Mesenchymal stem cell (in vitro differentiated cells and primary cell): ENCODE results near the gene MAP7D2.
A peak's percentile ranks its signal among the peaks of the same experiment; 100 is the strongest.

Experiments
- DNase-seq: peaks from one replicate; pipeline ENCODE4 v3.0.0-alpha.2; 2013
- H2AFZ ChIP-seq: one replicate; pipeline ENCODE4 v1.6.1; 2013; ENCODE audit warnings: low read depth, mild to moderate bottlenecking, control low read depth, inconsistent platforms, low read length, moderate library complexity
- H2AK5ac ChIP-seq: 2 replicates; pipeline ENCODE4 v1.6.1; 2013; ENCODE audit warnings: low read length, moderate library complexity, mild to moderate bottlenecking, inconsistent platforms; ENCODE audit not compliant: severe bottlenecking
- H2BK120ac ChIP-seq: one replicate; pipeline ENCODE4 v1.6.1; 2013; ENCODE audit warnings: low read depth, mild to moderate bottlenecking, inconsistent platforms, low read length, moderate library complexity
- H2BK12ac ChIP-seq, 2 experiments: one replicate each; pipeline ENCODE4 v1.6.1; 2013; ENCODE audit warnings: inconsistent platforms in 2 of 2, low read length in 2 of 2, mild to moderate bottlenecking in 2 of 2, moderate library complexity in 2 of 2, control low read depth in 1 of 2
- H2BK15ac ChIP-seq: one replicate; pipeline ENCODE4 v1.6.1; 2013; ENCODE audit warnings: mild to moderate bottlenecking, low read depth, inconsistent platforms; ENCODE audit not compliant: poor library complexity, severe bottlenecking
- H2BK5ac ChIP-seq: 2 replicates; pipeline ENCODE4 v1.6.1; 2013; ENCODE audit warnings: low read depth, mild to moderate bottlenecking, low read length, control low read depth, inconsistent platforms; ENCODE audit not compliant: poor library complexity, severe bottlenecking
- H3K14ac ChIP-seq, 2 experiments: one replicate each; pipeline ENCODE4 v1.6.1; 2013; ENCODE audit warnings: inconsistent platforms in 2 of 2, low read length in 2 of 2, control low read depth in 1 of 2, mild to moderate bottlenecking in 1 of 2, moderate library complexity in 1 of 2
- H3K18ac ChIP-seq, 2 experiments: one replicate each; pipeline ENCODE4 v1.6.1; 2013; ENCODE audit warnings: inconsistent platforms in 2 of 2, low read length in 2 of 2, control low read depth in 1 of 2, low read depth in 1 of 2, mild to moderate bottlenecking in 1 of 2
- H3K23ac ChIP-seq, 2 experiments: one replicate each; pipeline ENCODE4 v1.6.1; 2013; ENCODE audit warnings: inconsistent platforms in 2 of 2, low read length in 2 of 2, mild to moderate bottlenecking in 2 of 2, moderate library complexity in 2 of 2, control low read depth in 1 of 2
- H3K27ac ChIP-seq: 2 replicates; pipeline ENCODE4 v1.5.1; 2013; ENCODE audit warnings: mild to moderate bottlenecking, moderate library complexity, low read length, control low read depth, inconsistent platforms; ENCODE audit not compliant: poor library complexity, severe bottlenecking
- H3K27me3 ChIP-seq, 2 experiments: 2 replicates each; pipeline versions ENCODE4 v1.6.1 to v1.7.0; 2013; ENCODE audit warnings: low read length in 2 of 2, mild to moderate bottlenecking in 2 of 2, moderate library complexity in 2 of 2, control low read depth in 1 of 2, inconsistent platforms in 1 of 2; ENCODE audit not compliant: control insufficient read depth in 1 of 2, insufficient read depth in 1 of 2
- H3K36me3 ChIP-seq, 2 experiments: 2 replicates each; pipeline versions ENCODE4 v1.6.1 to v1.7.0; 2013; ENCODE audit warnings: low read length in 2 of 2, control low read depth in 1 of 2, inconsistent platforms in 1 of 2, low read depth in 1 of 2, mild to moderate bottlenecking in 1 of 2; ENCODE audit not compliant: insufficient read depth in 2 of 2, control insufficient read depth in 1 of 2
- H3K4ac ChIP-seq, 2 experiments: one replicate each; pipeline ENCODE4 v1.6.1; 2013; ENCODE audit warnings: inconsistent platforms in 2 of 2, low read length in 2 of 2, mild to moderate bottlenecking in 2 of 2, moderate library complexity in 2 of 2, control low read depth in 1 of 2, low read depth in 1 of 2
- H3K4me1 ChIP-seq: 2 replicates; pipeline ENCODE4 v1.6.1; 2013; ENCODE audit warnings: low read depth, low read length, control low read depth; ENCODE audit not compliant: control insufficient read depth, insufficient read depth
- H3K4me2 ChIP-seq: 2 replicates; pipeline ENCODE4 v1.6.1; 2013; ENCODE audit warnings: low read length, mild to moderate bottlenecking, inconsistent platforms; ENCODE audit not compliant: poor library complexity, severe bottlenecking
- H3K4me3 ChIP-seq, 2 experiments: 2 replicates each; pipeline versions ENCODE4 v1.5.1 to v1.7.0; 2013; ENCODE audit warnings: low read length in 2 of 2, mild to moderate bottlenecking in 2 of 2, control low read depth in 1 of 2, low read depth in 1 of 2; ENCODE audit not compliant: insufficient read depth in 1 of 2
- H3K79me1 ChIP-seq: replicated peaks from 2 replicates; pipeline ENCODE4 v1.6.1; 2013; ENCODE audit warnings: mild to moderate bottlenecking, control low read depth, low read length, inconsistent platforms; ENCODE audit not compliant: poor library complexity, severe bottlenecking
- H3K9ac ChIP-seq: 2 replicates; pipeline ENCODE4 v1.7.0; 2013; ENCODE audit warnings: mild to moderate bottlenecking, low read length, moderate library complexity
- H3K9me3 ChIP-seq: 2 replicates; pipeline ENCODE4 v1.7.0; 2013; ENCODE audit warnings: mild to moderate bottlenecking, low read length; ENCODE audit not compliant: control insufficient read depth
- H4K8ac ChIP-seq: one replicate; pipeline ENCODE4 v1.6.1; 2013; ENCODE audit warnings: inconsistent platforms, mild to moderate bottlenecking, low read length, moderate library complexity
- H4K91ac ChIP-seq: one replicate; pipeline ENCODE4 v1.6.1; 2013; ENCODE audit warnings: mild to moderate bottlenecking, low read length, inconsistent platforms
- WGBS: methylation state at CpG from one replicate; pipeline ENCODE4 v1.1.7; 2013; ENCODE audit warnings: mixed read lengths; 5-methylcytosine and 5-hydroxymethylcytosine counted together

Gene MAP7D2

DNA sequence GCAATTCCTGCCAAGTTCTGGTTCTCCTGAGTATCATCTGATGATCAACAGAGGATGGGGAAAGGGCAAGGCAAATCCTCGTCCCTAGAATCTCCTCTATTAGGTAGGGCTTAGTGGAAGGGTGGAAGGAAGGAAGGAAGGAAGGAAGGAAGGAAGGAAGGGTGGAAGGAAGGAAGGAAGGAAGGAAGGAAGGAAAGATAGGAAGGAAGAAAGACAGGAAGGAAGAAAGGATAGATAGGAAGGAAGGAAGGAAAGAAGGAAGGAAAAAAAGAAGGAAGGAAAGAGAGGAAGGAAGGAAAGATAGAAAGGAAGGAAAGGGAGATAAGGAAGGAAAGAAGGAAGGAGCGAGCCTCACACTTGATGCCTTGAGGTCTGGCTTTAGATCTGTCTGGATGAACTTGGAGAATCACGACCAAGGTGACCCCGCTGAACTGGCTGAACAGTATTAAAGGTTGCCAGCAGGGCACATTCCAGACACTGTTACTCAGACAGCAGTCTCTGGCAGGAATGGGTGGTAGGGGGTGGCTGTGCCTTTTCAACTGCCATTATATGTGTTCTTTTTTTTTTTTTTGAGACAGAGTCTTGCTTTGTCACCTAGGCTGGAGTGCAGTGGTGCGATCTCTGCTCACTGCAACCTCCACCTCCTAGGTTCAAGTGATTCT is 57.1 kb downstream of the MAP7D2 start:
- no peak overlapping the region for H3K27ac ChIP-seq
- H2AK5ac ChIP-seq, result no peak overlapping the region
- H2BK15ac ChIP-seq, result no peak overlapping the region
- no peaks in the 10 kb centered on the region for H3K9me3 ChIP-seq
- H3K4me2 ChIP-seq, result no peak overlapping the region
- H3K23ac ChIP-seq, result no peak overlapping the region
- no peak overlapping the region for H3K4me3 ChIP-seq
- no peaks in the 10 kb centered on the region for H3K79me1 ChIP-seq
- H2BK5ac ChIP-seq, result no peak overlapping the region
- peaks cover 0 to 53% of the 10 kb centered on the region in 2 experiments for H3K27me3 ChIP-seq
- H4K91ac ChIP-seq, result no peak overlapping the region
- no peak overlapping the region for H3K9ac ChIP-seq
- H4K8ac ChIP-seq, result no peak overlapping the region
- no peak overlapping the region for H3K4ac ChIP-seq
- peaks cover 19% of the 10 kb centered on the region for H3K4me1 ChIP-seq
- H2BK12ac ChIP-seq, result no peak overlapping the region
- DNase-seq, result no peak
- H3K18ac ChIP-seq, result no peak overlapping the region
- WGBS, result 87% methylated on average over 3 of the region's 5 CpGs
- H2AFZ ChIP-seq, result no peak overlapping the region
- no peaks in the 10 kb centered on the region for H3K36me3 ChIP-seq
- H3K14ac ChIP-seq, result no peak overlapping the region
- no peak overlapping the region for H2BK120ac ChIP-seq

DNA sequence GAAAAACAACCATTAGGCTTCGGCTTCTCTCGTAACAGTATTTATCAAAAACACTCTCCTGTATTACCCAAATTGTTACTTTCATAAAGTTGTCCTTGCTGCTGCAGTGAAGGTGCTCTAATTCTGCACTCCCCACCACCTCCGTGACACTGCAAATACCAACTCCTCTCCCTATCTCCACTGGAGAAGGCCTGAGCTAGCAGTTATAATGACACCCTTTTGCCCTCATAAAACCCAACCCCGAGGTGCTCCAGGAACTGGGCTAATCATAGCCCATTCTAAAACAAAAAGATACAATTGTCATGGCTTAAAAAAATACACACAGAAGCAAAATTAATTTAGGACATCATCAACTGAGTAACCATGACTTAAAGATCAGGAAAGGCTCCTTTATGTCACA is 59.2 kb downstream of the MAP7D2 start:
- Histone ChIP-seq H3K27ac (no peak overlapping the region), H2BK5ac (no peak overlapping the region), H3K36me3 (no peaks in the 10 kb centered on the region), H3K27me3 (peaks cover 0 to 44% of the 10 kb centered on the region in 2 experiments), H2AFZ (no peak overlapping the region), H3K14ac (no peak overlapping the region), H2BK120ac (no peak overlapping the region), H2BK15ac (no peak overlapping the region), H3K4me2 (no peak overlapping the region), H3K9me3 (no peaks in the 10 kb centered on the region), H3K4me1 (peaks cover 19% of the 10 kb centered on the region), H4K8ac (no peak overlapping the region), H3K4me3 (no peak overlapping the region), H2BK12ac (no peak overlapping the region), H4K91ac (no peak overlapping the region), H3K9ac (no peak overlapping the region), H3K23ac (no peak overlapping the region), H3K79me1 (no peaks in the 10 kb centered on the region), H3K18ac (no peak overlapping the region), H2AK5ac (no peak overlapping the region), H3K4ac (no peak overlapping the region)
- no peak for DNase-seq
- 98% methylated on average over 4 of the region's 4 CpGs for WGBS

DNA sequence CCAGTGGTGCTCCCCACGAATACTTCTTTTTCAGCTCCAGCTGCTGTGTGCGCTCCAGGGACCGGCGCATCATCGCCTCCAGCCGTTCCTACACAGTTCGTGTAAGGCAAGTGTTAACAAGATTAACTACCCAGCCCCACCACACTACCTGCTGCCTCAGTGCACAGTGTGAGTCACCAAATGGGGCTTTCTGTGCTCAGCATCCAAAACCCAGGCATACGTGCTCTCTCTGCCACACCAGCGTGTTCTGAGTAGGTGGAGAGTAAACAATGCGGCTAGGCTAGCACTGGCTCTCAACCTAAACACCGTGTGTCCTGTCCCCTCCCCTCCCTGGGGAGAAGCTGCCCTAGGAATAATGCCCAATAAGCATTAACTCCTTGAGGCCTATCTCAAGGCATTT is 60.0 kb downstream of the MAP7D2 start:
- Histone ChIP-seq H2AFZ (no peak overlapping the region), H3K9me3 (no peaks in the 10 kb centered on the region), H3K18ac (no peak overlapping the region), H3K27me3 (peaks cover 0 to 52% of the 10 kb centered on the region in 2 experiments), H3K23ac (no peak overlapping the region), H2BK12ac (no peak overlapping the region), H4K8ac (no peak overlapping the region), H3K27ac (no peak overlapping the region), H3K4ac (no peak overlapping the region), H3K36me3 (no peaks in the 10 kb centered on the region), H2BK15ac (no peak overlapping the region), H3K4me1 (peaks cover 17% of the 10 kb centered on the region), H3K4me3 (no peak overlapping the region), H3K4me2 (no peak overlapping the region), H3K79me1 (no peaks in the 10 kb centered on the region), H3K9ac (no peak overlapping the region), H4K91ac (no peak overlapping the region), H2BK120ac (no peak overlapping the region), H3K14ac (peak overlapping the region in 1 of 2 experiments; percentile 41), H2BK5ac (no peak overlapping the region), H2AK5ac (no peak overlapping the region)
- WGBS, result 45% methylated on average over 11 of the region's 11 CpGs
- DNase-seq, result peak; percentile 8

DNA sequence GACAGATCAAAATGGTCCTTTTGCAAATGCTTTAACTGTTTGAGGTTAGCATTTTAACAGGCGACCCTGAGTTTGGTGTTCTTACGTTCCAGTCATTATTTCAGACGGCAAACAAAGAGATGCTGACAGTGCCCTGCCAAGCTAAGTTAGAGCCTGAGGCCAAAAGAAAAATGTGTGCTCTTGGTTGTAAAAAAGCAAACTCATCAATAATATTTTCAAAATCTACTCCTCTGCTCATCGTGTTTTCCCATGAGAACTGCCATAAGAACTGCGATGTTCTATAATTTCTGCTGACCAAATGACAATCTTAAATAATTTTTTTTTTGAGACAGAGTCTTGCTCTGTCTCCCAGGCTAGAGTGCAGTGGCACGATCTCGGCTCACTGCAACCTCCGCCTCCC is 63.2 kb downstream of the MAP7D2 start:
- H2BK15ac ChIP-seq, result no peak overlapping the region
- H2AFZ ChIP-seq, result no peak overlapping the region
- no peak overlapping the region for H3K4ac ChIP-seq
- H4K91ac ChIP-seq, result no peak overlapping the region
- no peak overlapping the region for H2BK120ac ChIP-seq
- no peak overlapping the region for H3K4me3 ChIP-seq
- no peak overlapping the region for H2AK5ac ChIP-seq
- no peak overlapping the region for H2BK5ac ChIP-seq
- DNase-seq, result no peak
- H3K9ac ChIP-seq, result no peak overlapping the region
- H3K4me1 ChIP-seq, result peaks cover 6% of the 10 kb centered on the region
- H3K4me2 ChIP-seq, result no peak overlapping the region
- no peaks in the 10 kb centered on the region for H3K79me1 ChIP-seq
- H3K27ac ChIP-seq, result no peak overlapping the region
- no peak overlapping the region for H3K14ac ChIP-seq
- H4K8ac ChIP-seq, result no peak overlapping the region
- H3K36me3 ChIP-seq, result no peaks in the 10 kb centered on the region
- peaks cover 0 to 43% of the 10 kb centered on the region in 2 experiments for H3K27me3 ChIP-seq
- H3K9me3 ChIP-seq, result no peaks in the 10 kb centered on the region
- H2BK12ac ChIP-seq, result no peak overlapping the region
- WGBS, result 100% methylated on average over 7 of the region's 8 CpGs
- no peak overlapping the region for H3K23ac ChIP-seq
- no peak overlapping the region for H3K18ac ChIP-seq
